Upper lobe of left lung (tissue), 6 donors: ENCODE results near the gene RABL6. TPM values are rescaled to one million over a fixed set of nuclear protein-coding genes. Genes with fewer than 3 reads are reported as not detected.
"Not testable (repeated sequence)": the region's sequence is repeated elsewhere in the genome, so short reads cannot be mapped to it uniquely, and the experiment has no call there.

Experiments
- ATAC-seq, 2 donors: fragments of 200-7000 bp; cut with Tn5 transposase; one replicate each; pipeline ENCODE4 v1.9.1; 2022; ENCODE audit warnings: mild to moderate bottlenecking in 2 of 2, moderate library complexity in 2 of 2; ENCODE audit not compliant: low FRiP score in 2 of 2
- DNase-seq, 2 donors: peaks; one replicate each; pipeline ENCODE4 v3.0.0-alpha.2; 2019 to 2020
- H3K27ac ChIP-seq, 4 donors: fragments of 200-600 bp; sonication (generic); one replicate each; pipeline ENCODE4 v1.5.1; 2016 to 2019
- H3K27me3 ChIP-seq, 4 donors: fragments of 200-600 bp; sonication (generic); one replicate each; pipeline ENCODE4 v1.5.1; 2017 to 2019
- H3K36me3 ChIP-seq, 4 donors: fragments of 200-600 bp; sonication (generic); one replicate each; pipeline ENCODE4 v1.5.1; 2016 to 2019
- H3K4me1 ChIP-seq, 4 donors: fragments of 200-600 bp; sonication (generic); one replicate each; pipeline ENCODE4 v1.5.1; 2018 to 2019
- H3K4me3 ChIP-seq, 4 donors: fragments of 200-600 bp; sonication (generic); one replicate each; pipeline ENCODE4 v1.5.1; 2017 to 2019; ENCODE audit warnings: mild to moderate bottlenecking in 2 of 4, moderate library complexity in 1 of 4
- H3K9me3 ChIP-seq, 4 donors: fragments of 200-600 bp; sonication (generic); one replicate each; pipeline ENCODE4 v1.5.1; 2018 to 2019
- EP300 ChIP-seq, 4 donors: sonication (generic); formaldehyde crosslinking; IDR thresholded peaks; one replicate each; pipeline ENCODE4 v1.5.1; 2017; ENCODE audit warnings: antibody characterized with exemption in 4 of 4, control low read depth in 2 of 4
- POLR2A ChIP-seq, 4 donors: fragments of 450-650 bp; IDR thresholded peaks; one replicate each; pipeline ENCODE4 v1.5.1; 2016 to 2017; ENCODE audit warnings: antibody characterized with exemption in 4 of 4, mild to moderate bottlenecking in 2 of 4
- POLR2AphosphoS5 ChIP-seq, 2 donors: sonication (generic); formaldehyde crosslinking; IDR thresholded peaks; one replicate each; pipeline ENCODE4 v1.5.1; 2017; ENCODE audit warnings: antibody characterized with exemption in 2 of 2
- WGBS, 2 donors: methylation state at CpG; one replicate each; pipeline ENCODE4 v1.1.5; 2017 to 2018; 5-methylcytosine and 5-hydroxymethylcytosine counted together
- total RNA-seq, 6 donors: library from RNA; depleted of rRNA in 4 of 6; stranded (reverse); fragments of >200 nt in 4 of 6; gene quantifications; one replicate each; pipeline versions ENCODE4 v1.1.0 to v1.2.1, GENCODE V29; 2016 to 2021
- TF ChIP-seq, protein P1 (sequence below), 6 experiments: fragments of 450-650 bp in 4 of 6; fragments of 200-600 bp in 2 of 6; sonication (generic) in 2 of 6; IDR thresholded peaks; one replicate each; pipeline ENCODE4 v1.5.1; 2016 to 2019; ENCODE audit warnings: antibody characterized with exemption in 6 of 6
- donor health status: DM: no; HTN: no; CAD: no; lungs with moderate emphysema.
- donor health status: DM: no; HTN: yes; CAD: no; lungs with severe emphysema.

Gene RABL6
- total RNA-seq, 6 donors from 2014 or later: 47.2 to 128 (median 78.9) TPM

DNA sequence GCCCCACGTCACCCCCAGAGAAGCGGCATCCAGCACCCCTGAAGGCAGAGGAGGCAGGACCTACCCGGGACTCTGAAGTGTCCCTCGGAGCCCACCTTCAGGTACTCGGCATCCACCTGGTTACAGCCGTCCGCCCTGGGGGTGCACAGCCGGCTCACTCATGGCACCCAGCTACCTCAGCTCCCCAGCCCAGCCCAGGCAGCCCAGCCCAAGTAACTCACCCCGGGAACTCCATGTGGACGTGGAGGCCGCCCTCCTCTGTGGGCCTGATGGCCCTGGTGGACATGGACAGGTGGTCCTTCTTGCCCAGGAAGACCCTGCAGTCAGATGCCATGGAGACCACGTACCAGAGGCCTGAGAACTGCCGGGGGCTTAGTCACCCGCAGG lies 44.1 kb upstream of the RABL6 start:
- TF ChIP-seq EP300 (IDR thresholded peaks at IDR 0.05) (no peak), POLR2AphosphoS5 (IDR thresholded peaks at IDR 0.05) (no peak), POLR2A (IDR thresholded peaks at IDR 0.05) (no peak)
- TF ChIP-seq, protein P1, sequence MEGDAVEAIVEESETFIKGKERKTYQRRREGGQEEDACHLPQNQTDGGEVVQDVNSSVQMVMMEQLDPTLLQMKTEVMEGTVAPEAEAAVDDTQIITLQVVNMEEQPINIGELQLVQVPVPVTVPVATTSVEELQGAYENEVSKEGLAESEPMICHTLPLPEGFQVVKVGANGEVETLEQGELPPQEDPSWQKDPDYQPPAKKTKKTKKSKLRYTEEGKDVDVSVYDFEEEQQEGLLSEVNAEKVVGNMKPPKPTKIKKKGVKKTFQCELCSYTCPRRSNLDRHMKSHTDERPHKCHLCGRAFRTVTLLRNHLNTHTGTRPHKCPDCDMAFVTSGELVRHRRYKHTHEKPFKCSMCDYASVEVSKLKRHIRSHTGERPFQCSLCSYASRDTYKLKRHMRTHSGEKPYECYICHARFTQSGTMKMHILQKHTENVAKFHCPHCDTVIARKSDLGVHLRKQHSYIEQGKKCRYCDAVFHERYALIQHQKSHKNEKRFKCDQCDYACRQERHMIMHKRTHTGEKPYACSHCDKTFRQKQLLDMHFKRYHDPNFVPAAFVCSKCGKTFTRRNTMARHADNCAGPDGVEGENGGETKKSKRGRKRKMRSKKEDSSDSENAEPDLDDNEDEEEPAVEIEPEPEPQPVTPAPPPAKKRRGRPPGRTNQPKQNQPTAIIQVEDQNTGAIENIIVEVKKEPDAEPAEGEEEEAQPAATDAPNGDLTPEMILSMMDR (IDR thresholded peaks at IDR 0.05): no peak
- H3K4me3 ChIP-seq: no peak overlapping the region
- peaks cover 0 to 7% (median 2%) of the 10 kb centered on the region in 4 donors for H3K4me1 ChIP-seq
- ATAC-seq (no peak), DNase-seq (peak in 1 of 2 donors; percentile 64)
- no peaks in the 10 kb centered on the region for H3K9me3 ChIP-seq
- WGBS, 2 donors: 94% methylated on average over 14 of the region's 14 CpGs; no CpG with 5 or more reads in 1 of the 2 donors
- H3K27ac ChIP-seq: no peak overlapping the region
- no peaks in the 10 kb centered on the region for H3K36me3 ChIP-seq
- no peaks in the 10 kb centered on the region for H3K27me3 ChIP-seq

GRCh38 chr9:136764301-136764891 lies 43.4 kb upstream of the RABL6 start, which contains the start of gene LCN15:
LCN15 (minus strand) TSS chr9:136764518; CDS start chr9:136764488, 30 bp downstream.
- 52 to 81% methylated on average over 7 to 14 of the region's 14 CpGs for WGBS, 2 donors
- H3K9me3 ChIP-seq: no peaks in the 10 kb centered on the region
- no peak within 1 kb of the TSS for H3K27ac ChIP-seq
- ATAC-seq (no peak), DNase-seq (peak in 1 of 2 donors; percentile 32)
- H3K4me1 ChIP-seq: peaks cover 0 to 7% (median 2%) of the 10 kb centered on the region in 4 donors
- H3K27me3 ChIP-seq: no peaks in the 10 kb centered on the region
- H3K36me3 ChIP-seq: no peaks in the 10 kb centered on the region
- TF ChIP-seq POLR2AphosphoS5 (IDR thresholded peaks at IDR 0.05) (no peak), EP300 (IDR thresholded peaks at IDR 0.05) (no peak), POLR2A (IDR thresholded peaks at IDR 0.05) (no peak)
- TF ChIP-seq, protein P1 (IDR thresholded peaks at IDR 0.05): no peak
- H3K4me3 ChIP-seq: no peak within 1 kb of the TSS

- no peaks in the 10 kb centered on the region for H3K27me3 ChIP-seq
- no peak for ATAC-seq
These were observed 42.7 kb upstream of the RABL6 start for GRCh38 chr9:136765041-136765440.

GRCh38 chr9:136765745-136766409 lies 41.9 kb upstream of the RABL6 start:
- not testable (repeated sequence) for H3K9me3 ChIP-seq, ATAC-seq, DNase-seq, H3K36me3 ChIP-seq, H3K4me3 ChIP-seq, H3K27me3 ChIP-seq, H3K27ac ChIP-seq
- WGBS, 2 donors: 73 to 76% methylated on average over 14 of the region's 14 CpGs
- H3K4me1 ChIP-seq: peaks cover 0 to 10% (median 2%) of the 10 kb centered on the region in 4 donors

More at GRCh38 chr9:136765041-136765440, 42.7 kb upstream of the RABL6 start:
- 87 to 91% methylated on average over 4 to 13 of the region's 14 CpGs for WGBS, 2 donors
- peak in 1 of 2 donors; percentile 70 for DNase-seq
- no peak overlapping the region for H3K27ac ChIP-seq
- no peak for TF ChIP-seq POLR2AphosphoS5 (IDR thresholded peaks at IDR 0.05)
- TF ChIP-seq EP300 (IDR thresholded peaks at IDR 0.05): no peak
- TF ChIP-seq, protein P1 (IDR thresholded peaks at IDR 0.05): no peak
- no peak for TF ChIP-seq POLR2A (IDR thresholded peaks at IDR 0.05)
- no peaks in the 10 kb centered on the region for H3K36me3 ChIP-seq
- no peak overlapping the region for H3K4me3 ChIP-seq
- H3K9me3 ChIP-seq: no peaks in the 10 kb centered on the region
- peaks cover 0 to 10% (median 2%) of the 10 kb centered on the region in 4 donors for H3K4me1 ChIP-seq

DNA sequence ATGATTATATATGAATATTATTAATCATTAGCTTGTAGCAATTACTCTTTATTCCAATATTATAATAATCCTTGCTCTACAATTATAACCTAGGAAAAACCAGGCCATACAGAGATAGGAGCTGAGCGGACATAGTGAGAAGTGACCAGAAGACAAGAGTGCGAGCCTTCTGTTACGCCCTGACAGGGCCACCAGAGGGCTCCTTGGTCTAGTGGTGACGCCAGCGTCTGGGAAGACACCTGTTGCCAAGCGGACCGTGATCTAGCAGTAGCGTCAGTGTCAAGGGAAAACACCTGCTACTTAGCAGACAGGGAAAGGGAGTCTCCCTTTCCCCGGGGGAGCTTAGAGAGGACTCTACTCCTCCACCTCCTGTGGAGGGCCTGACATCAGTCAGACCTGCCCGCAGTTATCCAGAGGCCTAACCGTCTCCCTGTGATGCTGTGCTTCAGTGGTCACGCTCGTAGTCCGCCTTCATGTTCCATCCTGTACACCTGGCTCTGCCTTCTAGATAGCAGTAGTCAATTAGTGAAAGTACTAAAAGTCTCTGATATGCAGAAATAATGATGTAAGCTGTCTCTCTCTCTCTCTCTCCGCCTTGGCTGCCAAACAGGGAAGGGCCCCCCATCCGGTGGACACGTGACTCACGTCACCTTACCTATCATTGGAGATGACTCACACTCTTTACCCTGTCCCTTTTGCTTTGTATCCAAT lies 41.2 kb upstream of the RABL6 start:
- DNase-seq: peak in 1 of 2 donors; percentile 42
- peaks cover 0 to 10% (median 2%) of the 10 kb centered on the region in 4 donors for H3K4me1 ChIP-seq
- not testable (repeated sequence) for H3K27ac ChIP-seq, H3K4me3 ChIP-seq, H3K36me3 ChIP-seq, H3K9me3 ChIP-seq, H3K27me3 ChIP-seq, ATAC-seq
- TF ChIP-seq, protein P1 (IDR thresholded peaks at IDR 0.05): peak in 3 of 6 experiments; percentile 12 to 47 (median 20)
- WGBS, 2 donors: 48 to 51% methylated on average over 17 of the region's 18 CpGs
